Endothelial cell (in vitro differentiated cells): Measurements from ENCODE around the gene GEMIN4. TPM values are rescaled to one million over a fixed set of nuclear protein-coding genes. Genes with fewer than 3 reads are reported as not detected.
A peak's percentile ranks its signal among the peaks of the same experiment; 100 is the strongest.

Source experiments
- DNase-seq: peaks from one replicate; pipeline ENCODE4 v3.0.0; 2021; ENCODE audit warnings: low spot score
- H3K27ac Mint-ChIP-seq: one replicate; pipeline ENCODE4 v1.8.0; 2021; ENCODE audit warnings: mixed read lengths, inconsistent platforms; ENCODE audit not compliant: unreplicated experiment
- H3K27me3 Mint-ChIP-seq: one replicate; pipeline ENCODE4 v1.8.0; 2021; ENCODE audit warnings: mild to moderate bottlenecking, moderate library complexity, mixed read lengths, inconsistent platforms; ENCODE audit not compliant: unreplicated experiment
- H3K36me3 Mint-ChIP-seq: one replicate; pipeline ENCODE4 v1.8.0; 2021; ENCODE audit warnings: mild to moderate bottlenecking, low read depth, mixed read lengths, inconsistent platforms; ENCODE audit not compliant: unreplicated experiment
- H3K4me1 Mint-ChIP-seq: one replicate; pipeline ENCODE4 v1.8.0; 2021; ENCODE audit warnings: mild to moderate bottlenecking, mixed read lengths, inconsistent platforms; ENCODE audit not compliant: unreplicated experiment
- H3K4me3 Mint-ChIP-seq: one replicate; pipeline ENCODE4 v1.8.0; 2021; ENCODE audit warnings: mild to moderate bottlenecking, mixed read lengths, inconsistent platforms; ENCODE audit not compliant: unreplicated experiment
- H3K9me3 Mint-ChIP-seq: one replicate; pipeline ENCODE4 v1.8.0; 2021; ENCODE audit warnings: mixed read lengths, inconsistent platforms; ENCODE audit not compliant: unreplicated experiment
- CTCF ChIP-seq: fragments of 200-600 bp; sonication (generic); IDR thresholded peaks from one replicate; pipeline ENCODE4 v1.5.0; 2021; ENCODE audit warnings: antibody characterized with exemption; ENCODE audit not compliant: unreplicated experiment
- total RNA-seq: library from RNA; stranded (reverse); fragmentation: NEBNext Ultra II Directional; extraction: Animal tissue kit (Norgen Biotek cat#: 25700); gene quantifications from one replicate; pipeline ENCODE4 v1.2.1, GENCODE V29; 2021; ENCODE audit not compliant: unreplicated experiment

GEMIN4 gene
- total RNA-seq, 1 donor from 2014 or later, result 17.7 TPM

- Mint-ChIP-seq H3K9me3 (no peaks in the 10 kb centered on the region), H3K4me3 (peak within 1 kb of the TSS; percentile 90), H3K4me1 (peaks cover 15% of the 10 kb centered on the region), H3K27me3 (peaks cover 7% of the 10 kb centered on the region), H3K27ac (peak within 1 kb of the TSS; percentile 68), H3K36me3 (peaks cover 4% of the 10 kb centered on the region)
- DNase-seq, result peak; percentile 63
- no peak for TF ChIP-seq CTCF
These were observed 19.8 kb downstream of the GEMIN4 start, which contains the start of gene TLCD3A for GRCh38 chr17:732067-732901. Gene TLCD3A (plus strand): TSS chr17:732596. CDS start chr17:732648, 52 bp downstream.

GRCh38 chr17:731644-732066, 20.4 kb downstream of the GEMIN4 start:
- no peak for DNase-seq
- H3K36me3 Mint-ChIP-seq, result peaks cover 4% of the 10 kb centered on the region
- no peak for TF ChIP-seq CTCF
- no peaks in the 10 kb centered on the region for H3K9me3 Mint-ChIP-seq
- peaks cover 15% of the 10 kb centered on the region for H3K4me1 Mint-ChIP-seq
- H3K27me3 Mint-ChIP-seq, result peaks cover 9% of the 10 kb centered on the region
- H3K4me3 Mint-ChIP-seq, result peak overlapping the region; percentile 83
- H3K27ac Mint-ChIP-seq, result no peak overlapping the region

GRCh38 chr17:728911-729310, 23.2 kb downstream of the GEMIN4 start:
- DNase-seq, result no peak
- Mint-ChIP-seq H3K9me3 (no peaks in the 10 kb centered on the region), H3K4me3 (no peak overlapping the region), H3K4me1 (peaks cover 12% of the 10 kb centered on the region), H3K36me3 (no peaks in the 10 kb centered on the region), H3K27ac (no peak overlapping the region), H3K27me3 (peaks cover 9% of the 10 kb centered on the region)
- no peak for TF ChIP-seq CTCF

GRCh38 chr17:726271-726919, 25.7 kb downstream of the GEMIN4 start:
- Mint-ChIP-seq H3K36me3 (no peaks in the 10 kb centered on the region), H3K4me3 (no peak overlapping the region), H3K27ac (no peak overlapping the region), H3K4me1 (peaks cover 3% of the 10 kb centered on the region), H3K27me3 (peaks cover 3% of the 10 kb centered on the region), H3K9me3 (no peaks in the 10 kb centered on the region)
- DNase-seq, result no peak
- no peak for TF ChIP-seq CTCF

GRCh38 chr17:725746-726145, 26.3 kb downstream of the GEMIN4 start:
- no peak overlapping the region for H3K4me3 Mint-ChIP-seq
- H3K9me3 Mint-ChIP-seq, result no peaks in the 10 kb centered on the region
- DNase-seq, result no peak
- no peak for TF ChIP-seq CTCF
- H3K27ac Mint-ChIP-seq, result no peak overlapping the region
- no peaks in the 10 kb centered on the region for H3K36me3 Mint-ChIP-seq
- H3K4me1 Mint-ChIP-seq, result no peaks in the 10 kb centered on the region
- H3K27me3 Mint-ChIP-seq, result peaks cover 3% of the 10 kb centered on the region
